ENCODE results near the gene CYB5RL. TPM values are rescaled to one million over a fixed set of nuclear protein-coding genes. Genes with fewer than 3 reads are reported as not detected.
"Not testable (repeated sequence)": the region's sequence is repeated elsewhere in the genome, so short reads cannot be mapped to it uniquely, and the experiment has no call there.

Gene CYB5RL
- total RNA-seq, 1 donor from 2014 or later, result 4.3 TPM

- DNase-seq (ENCODE audit: low read depth, low spot score), result no peak
Measured at GRCh38 chr1:54225986-54226559, 26.2 kb upstream of the CYB5RL start.

GRCh38 chr1:54225378-54225777 is 25.5 kb upstream of the CYB5RL start:
- DNase-seq (ENCODE audit: low read depth, low spot score), result no peak

- no peak for DNase-seq (ENCODE audit: low read depth, low spot score)
Measured at GRCh38 chr1:54224233-54224632, 24.4 kb upstream of the CYB5RL start.

GRCh38 chr1:54223441-54224202 is 23.8 kb upstream of the CYB5RL start:
- DNase-seq (ENCODE audit: low read depth, low spot score), result no peak

GRCh38 chr1:54222711-54223110 is 22.9 kb upstream of the CYB5RL start:
- DNase-seq (ENCODE audit: low read depth, low spot score), result no peak

GRCh38 chr1:54221867-54222484 is 22.1 kb upstream of the CYB5RL start:
- no peak for DNase-seq (ENCODE audit: low read depth, low spot score)

GRCh38 chr1:54221113-54221834 is 21.4 kb upstream of the CYB5RL start:
- DNase-seq (ENCODE audit: low read depth, low spot score), result no peak

- DNase-seq (ENCODE audit: low read depth, low spot score), result no peak
Measured at GRCh38 chr1:54220004-54220811, 20.4 kb upstream of the CYB5RL start.

- DNase-seq (ENCODE audit: low read depth, low spot score), result no peak
Measured at GRCh38 chr1:54219688-54220003, 19.8 kb upstream of the CYB5RL start.

- DNase-seq (ENCODE audit: low read depth, low spot score), result no peak
Measured at GRCh38 chr1:54218883-54219687, 19.3 kb upstream of the CYB5RL start.

GRCh38 chr1:54215523-54215922 is 15.7 kb upstream of the CYB5RL start:
- DNase-seq (ENCODE audit: low read depth, low spot score), result no peak

GRCh38 chr1:54212872-54213271 is 13.0 kb upstream of the CYB5RL start:
- DNase-seq (ENCODE audit: low read depth, low spot score), result no peak

GRCh38 chr1:54207896-54208295 is 8.1 kb upstream of the CYB5RL start:
- DNase-seq (ENCODE audit: low read depth, low spot score), result not testable (repeated sequence)

GRCh38 chr1:54207287-54207686 is 7.5 kb upstream of the CYB5RL start:
- no peak for DNase-seq (ENCODE audit: low read depth, low spot score)

- DNase-seq (ENCODE audit: low read depth, low spot score), result no peak
Measured at GRCh38 chr1:54204199-54204598, 4.4 kb upstream of the CYB5RL start.

- no peak for DNase-seq (ENCODE audit: low read depth, low spot score)
Measured at GRCh38 chr1:54200519-54200997, 728 bp upstream of the CYB5RL start.

- no peak for DNase-seq (ENCODE audit: low read depth, low spot score)
Measured at GRCh38 chr1:54199151-54199764, 572 bp downstream of the CYB5RL start.

GRCh38 chr1:54193453-54193852 is 6.4 kb downstream of the CYB5RL start:
- no peak for DNase-seq (ENCODE audit: low read depth, low spot score)

GRCh38 chr1:54191525-54191924 is 8.3 kb downstream of the CYB5RL start:
- DNase-seq (ENCODE audit: low read depth, low spot score), result no peak

- DNase-seq (ENCODE audit: low read depth, low spot score), result no peak
Measured at GRCh38 chr1:54190526-54190925, 9.3 kb downstream of the CYB5RL start.
